ENCODE measurements around the gene SPATA1. TPM values are rescaled to one million over a fixed set of nuclear protein-coding genes. Genes with fewer than 3 reads are reported as not detected.

Gene SPATA1
- total and polyA plus RNA-seq, 2 of the 8 experiments (the other 6 are each of a cell fraction or from before 2014, with no cell fraction given), result 0.51 to 1.1 TPM

DNA sequence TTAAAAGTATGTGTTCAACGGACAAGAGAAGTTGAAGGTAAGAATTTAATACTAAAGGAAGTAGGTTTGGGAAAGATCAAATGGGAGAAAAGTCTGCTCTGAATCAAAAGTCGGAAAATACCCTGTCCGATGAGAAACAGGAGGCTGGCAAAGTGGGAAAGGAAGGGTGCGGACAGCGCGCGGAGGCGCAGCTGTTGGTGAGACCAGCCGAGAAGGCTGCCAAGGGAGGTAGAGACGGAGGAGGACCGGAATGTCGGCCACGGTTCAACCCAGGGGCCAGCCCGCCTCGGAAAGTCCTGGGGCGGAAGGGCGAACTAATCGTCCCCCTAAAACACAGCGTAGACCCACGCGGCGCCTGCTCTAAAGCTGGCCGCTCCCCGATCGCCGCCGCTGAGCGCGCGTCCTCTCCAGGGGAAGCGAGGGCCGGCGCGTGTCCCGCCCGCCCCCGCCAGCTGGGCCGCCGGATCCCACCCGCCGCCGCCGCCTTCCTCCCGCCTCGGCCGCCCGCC is 639 bp upstream of the SPATA1 start:
- Histone ChIP-seq H2BK5ac (ENCODE audit: low read depth, low read length) (peak overlapping the region; percentile 66; the same call in 1 of the 2 replicates), H2AK5ac (ENCODE audit: low read depth, low read length) (no peak overlapping the region), H3K4ac (replicated peaks; ENCODE audit: insufficient read length, low read depth, low read length) (peak overlapping the region; percentile 75), H3K4me1 (replicated peaks in 1 of 4; ENCODE audit: control insufficient read depth in 3 of 4, insufficient read depth in 4 of 4, low read length in 3 of 4) (peaks cover 0 to 10% (median 4%) of the 10 kb centered on the region in 4 experiments; a peak in 6 of 7 replicates), H3K56ac (replicated peaks; ENCODE audit: insufficient read length, low read depth, low read length) (no peak overlapping the region), H4K20me1 (replicated peaks in 1 of 2; ENCODE audit: control insufficient read depth in 1 of 2, insufficient read depth in 2 of 2, low read length in 2 of 2) (peaks cover 16 to 18% of the 10 kb centered on the region in 2 experiments), H4K5ac (ENCODE audit: insufficient read length, low read depth, low read length) (peak overlapping the region; percentile 99), H2BK120ac (replicated peaks; ENCODE audit: low read depth, low read length) (peak overlapping the region; percentile 21), H3K36me3 (ENCODE audit: control insufficient read depth in 2 of 4, insufficient read depth in 4 of 4, low read length in 3 of 4) (peaks cover 0 to 7% (median 0%) of the 10 kb centered on the region in 4 experiments; a peak in 1 of 8 replicates), H2BK20ac (ENCODE audit: low read length) (no peak overlapping the region), H3K79me2 (ENCODE audit: control insufficient read depth in 1 of 2, insufficient read depth in 2 of 2, low read length in 2 of 2) (peaks cover 3 to 46% of the 10 kb centered on the region in 2 experiments; a peak in 2 of 4 replicates), H3K23me2 (ENCODE audit: low read depth, low read length) (peaks cover 6% of the 10 kb centered on the region; the same call in 1 of the 2 replicates), H3K18ac (ENCODE audit: extremely low read depth, low read length) (peak overlapping the region; percentile 85; the same call in 1 of the 2 replicates), H3K79me1 (ENCODE audit: low read depth, low read length) (peaks cover 2% of the 10 kb centered on the region; the same call in 1 of the 2 replicates), H3K27me3 (replicated peaks in 1 of 4; ENCODE audit: control insufficient read depth in 3 of 4, extremely low read depth in 1 of 4, insufficient read depth in 3 of 4, low read length in 3 of 4) (no peaks in the 10 kb centered on the region), H4K8ac (ENCODE audit: extremely low read depth, insufficient read depth, low read length) (peak overlapping the region; percentile 95; the same call in 1 of the 2 replicates), H3K4me2 (ENCODE audit: insufficient read depth in 1 of 2, low read depth in 2 of 2, low read length in 2 of 2) (peak overlapping the region; percentile 79 to 100), H2BK15ac (ENCODE audit: low read length) (0 out of 2 replicates have a peak overlapping the region, but pooled peaks have one; percentile 20), H3K9me3 (ENCODE audit: insufficient read depth in 2 of 2, low read depth in 1 of 2, low read length in 1 of 2) (no peaks in the 10 kb centered on the region), H2BK12ac (ENCODE audit: low read depth, low read length) (peak overlapping the region; percentile 42; the same call in 1 of the 2 replicates), H3K14ac (ENCODE audit: insufficient read length) (no peak overlapping the region), H2AFZ (ENCODE audit: low read length) (0 out of 2 replicates have a peak overlapping the region, but pooled peaks have one; percentile 9), H3K27ac (ENCODE audit: low read depth, low read length) (peak overlapping the region; percentile 76; the same call in 1 of the 2 replicates), H3K23ac (ENCODE audit: insufficient read length) (no peak overlapping the region), H3K4me3 (ENCODE audit: extremely low read depth in 1 of 4, insufficient read depth in 2 of 4, low read depth in 3 of 4, low read length in 4 of 4) (peak overlapping the region; percentile 88 to 97 (median 92)), H4K91ac (replicated peaks; ENCODE audit: insufficient read length, low read length) (no peak overlapping the region), H3K9ac (replicated peaks in 1 of 4; ENCODE audit: extremely low read depth in 1 of 4, low read depth in 3 of 4, low read length in 3 of 4) (peak overlapping the region; percentile 82 to 95 (median 88))
- ChIA-PET CTCF (ENCODE audit: partially characterized antibody) (interaction anchor here (0.6 to 1.8 kb wide), 10 partner anchors 19 to 439 kb away, joined by 3 to 6 read pairs (median 3); no protein-coding TSS in a partner anchor), POLR2A (ENCODE audit: partially characterized antibody) (interaction anchor here (1.2 to 1.7 kb wide), 6 partner anchors 8 to 99 kb away, joined by 4 to 8 read pairs (median 5); partner anchors contain the start of gene CTBS)
- FAIRE-seq (no peak), DNase-seq (ENCODE audit: low read depth in 1 of 2, low spot score in 2 of 2) (no peak)
- 1% methylated on average over 22 of the region's 47 CpGs; no CpG with 5 or more reads in 1 of the 2 experiments for WGBS, 2 experiments (ENCODE audit: extremely low coverage in 1 of 2, insufficient coverage in 1 of 2, insufficient read length in 1 of 2, insufficient replicate concordance in 2 of 2, low coverage in 1 of 2, low lambda C conversion rate in 2 of 2, missing lambda C conversion rate in 1 of 2)
- TF ChIP-seq TAF7 (optimal IDR thresholded peaks at IDR 0.05; ENCODE audit: borderline replicate concordance, low read depth, low read length) (no peak), SIN3A (conservative IDR thresholded peaks at IDR 0.05 in 1 of 2, IDR thresholded peaks at IDR 0.05 in 1 of 2; ENCODE audit: low read depth in 1 of 2, low read length in 2 of 2) (no peak; a peak in 1 of 4 replicates), POLR2AphosphoS5 (IDR thresholded peaks at IDR 0.05; ENCODE audit: low read depth, low read length) (no peak), GABPA (IDR thresholded peaks at IDR 0.05; ENCODE audit: borderline replicate concordance, insufficient read depth, low read length) (no peak), SP2 (IDR thresholded peaks at IDR 0.05; ENCODE audit: low read length) (no peak), POU5F1 (IDR thresholded peaks at IDR 0.05; ENCODE audit: low read depth, low read length) (no peak), JUN (IDR thresholded peaks at IDR 0.05; ENCODE audit: low read depth, low read length) (no peak), MAFK (IDR thresholded peaks at IDR 0.05; ENCODE audit: low read depth, low read length) (no peak), GTF2F1 (IDR thresholded peaks at IDR 0.05; ENCODE audit: borderline replicate concordance, low read depth, low read length) (no peak)
- TF ChIP-seq, protein P1, sequence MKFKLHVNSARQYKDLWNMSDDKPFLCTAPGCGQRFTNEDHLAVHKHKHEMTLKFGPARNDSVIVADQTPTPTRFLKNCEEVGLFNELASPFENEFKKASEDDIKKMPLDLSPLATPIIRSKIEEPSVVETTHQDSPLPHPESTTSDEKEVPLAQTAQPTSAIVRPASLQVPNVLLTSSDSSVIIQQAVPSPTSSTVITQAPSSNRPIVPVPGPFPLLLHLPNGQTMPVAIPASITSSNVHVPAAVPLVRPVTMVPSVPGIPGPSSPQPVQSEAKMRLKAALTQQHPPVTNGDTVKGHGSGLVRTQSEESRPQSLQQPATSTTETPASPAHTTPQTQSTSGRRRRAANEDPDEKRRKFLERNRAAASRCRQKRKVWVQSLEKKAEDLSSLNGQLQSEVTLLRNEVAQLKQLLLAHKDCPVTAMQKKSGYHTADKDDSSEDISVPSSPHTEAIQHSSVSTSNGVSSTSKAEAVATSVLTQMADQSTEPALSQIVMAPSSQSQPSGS (IDR thresholded peaks at IDR 0.05; ENCODE audit: low read length), result no peak
